H1 (cell line): Measurements from ENCODE around the gene PBX1. TPM values are rescaled to one million over a fixed set of nuclear protein-coding genes. Genes with fewer than 3 reads are reported as not detected.

Source experiments
- EZH2 ChIP-seq: fragments of 200-600 bp; sonication (generic); IDR thresholded peaks from 2 replicates; pipeline ENCODE4 v1.7.1; 2012; ENCODE audit warnings: low read depth, mild to moderate bottlenecking, moderate library complexity, low read length, inconsistent platforms; ENCODE audit not compliant: severe bottlenecking
- FOSL1 ChIP-seq: IDR thresholded peaks from 2 replicates; pipeline ENCODE4 v1.6.1; 2011; ENCODE audit warnings: mild to moderate bottlenecking, low read depth, low read length, moderate library complexity; ENCODE audit not compliant: insufficient read depth
- KDM4A ChIP-seq: IDR thresholded peaks from one replicate; pipeline ENCODE4 v1.7.1; 2012; ENCODE audit warnings: low read depth, mild to moderate bottlenecking, moderate library complexity, low read length, inconsistent platforms; ENCODE audit not compliant: severe bottlenecking
- RNF2 ChIP-seq: fragments of 200-900, 300-1000 bp; sonication (generic); IDR thresholded peaks from 2 replicates; pipeline ENCODE4 v1.7.1; 2016; ENCODE audit warnings: borderline replicate concordance, low read depth, mild to moderate bottlenecking, antibody characterized with exemption, low read length; ENCODE audit not compliant: poor library complexity, severe bottlenecking; ENCODE audit errors: missing control alignments
- TAF1 ChIP-seq: IDR thresholded peaks from 2 replicates; pipeline ENCODE4 v1.6.1; 2011; ENCODE audit warnings: mild to moderate bottlenecking, low read depth, low read length
- YY1 ChIP-seq: IDR thresholded peaks from 2 replicates; pipeline ENCODE4 v1.6.1; 2011; ENCODE audit warnings: low read depth, mild to moderate bottlenecking, low read length
- polyA plus RNA-seq, 7 experiments: library from polyadenylated mRNA; depleted of rRNA in 3 of 7; stranded (reverse) in 5 of 7; unstranded in 2 of 7; fragments of >200 nt in 5 of 7; fragments of 200-250 nt in 2 of 7; gene quantifications; 1 replicate in 5 of 7; 2 replicates in 1 of 7; 4 replicates in 1 of 7; pipeline versions ENCODE4 v1.2.1 to v1.2.3, GENCODE V29; 2011 to 2013; ENCODE audit warnings: missing spikeins in 2 of 7, mixed read lengths in 2 of 7
- total RNA-seq: library from RNA; stranded (reverse); fragmentation: NEBNext Ultra II Directional; extraction: Animal tissue kit (Norgen Biotek cat#: 25700); gene quantifications from 2 replicates; pipeline ENCODE4 v1.2.1, GENCODE V29; 2021
- TF ChIP-seq, protein P1 (sequence below), 3 experiments: IDR thresholded peaks; 1 replicate in 2 of 3; 2 replicates in 1 of 3; pipeline versions ENCODE4 v1.5.1 to v1.6.1; 2011; ENCODE audit warnings: low read length in 3 of 3, mild to moderate bottlenecking in 3 of 3, inconsistent platforms in 2 of 3, low read depth in 1 of 3, moderate library complexity in 1 of 3; ENCODE audit not compliant: insufficient read depth in 1 of 3; ENCODE audit errors: control extremely low read depth in 1 of 3

Gene PBX1
- total and polyA plus RNA-seq, 2 of the 8 experiments (the other 6 are each of a cell fraction or from before 2014, with no cell fraction given), result 87.4 to 124 TPM

DNA sequence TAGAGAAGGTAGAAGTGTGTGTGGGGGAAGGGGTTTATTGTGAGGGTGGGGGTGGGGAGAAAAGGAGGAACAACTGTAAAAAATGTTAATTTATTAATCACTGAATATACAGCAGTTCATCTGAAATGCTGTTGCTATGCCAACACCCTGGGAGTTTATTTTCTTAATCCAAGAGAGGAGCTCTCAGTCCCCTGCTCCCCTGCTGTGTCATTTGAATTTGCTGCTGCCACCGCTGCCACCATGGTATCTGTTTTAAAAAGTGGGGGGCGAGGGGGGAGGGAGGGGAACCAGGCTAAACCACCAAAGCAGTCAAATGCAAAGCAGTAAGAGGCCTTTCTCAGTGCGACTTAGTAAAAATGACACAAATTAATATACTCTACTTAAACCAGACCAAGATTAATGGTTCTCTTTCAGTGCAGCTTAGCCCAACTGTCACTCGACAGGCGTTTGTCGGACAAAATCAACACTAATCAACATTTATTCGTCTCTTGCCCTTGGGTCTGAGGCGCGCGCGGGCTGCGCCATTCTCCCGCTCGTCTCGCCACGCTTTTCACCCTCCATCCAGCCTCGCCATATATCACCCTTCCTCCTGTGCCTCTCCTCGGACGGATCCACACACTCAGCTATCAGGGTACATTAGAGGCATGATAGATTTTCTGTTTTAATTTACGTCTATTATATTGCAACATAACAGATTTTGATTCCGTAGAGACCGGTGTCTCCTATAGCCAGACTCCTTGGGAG, 76.2 kb downstream of the PBX1 start (continued):
- TF ChIP-seq TAF1 (no peak), YY1 (no peak), KDM4A (no peak), EZH2 (no peak), FOSL1 (no peak), RNF2 (no peak)
- TF ChIP-seq, protein P1, sequence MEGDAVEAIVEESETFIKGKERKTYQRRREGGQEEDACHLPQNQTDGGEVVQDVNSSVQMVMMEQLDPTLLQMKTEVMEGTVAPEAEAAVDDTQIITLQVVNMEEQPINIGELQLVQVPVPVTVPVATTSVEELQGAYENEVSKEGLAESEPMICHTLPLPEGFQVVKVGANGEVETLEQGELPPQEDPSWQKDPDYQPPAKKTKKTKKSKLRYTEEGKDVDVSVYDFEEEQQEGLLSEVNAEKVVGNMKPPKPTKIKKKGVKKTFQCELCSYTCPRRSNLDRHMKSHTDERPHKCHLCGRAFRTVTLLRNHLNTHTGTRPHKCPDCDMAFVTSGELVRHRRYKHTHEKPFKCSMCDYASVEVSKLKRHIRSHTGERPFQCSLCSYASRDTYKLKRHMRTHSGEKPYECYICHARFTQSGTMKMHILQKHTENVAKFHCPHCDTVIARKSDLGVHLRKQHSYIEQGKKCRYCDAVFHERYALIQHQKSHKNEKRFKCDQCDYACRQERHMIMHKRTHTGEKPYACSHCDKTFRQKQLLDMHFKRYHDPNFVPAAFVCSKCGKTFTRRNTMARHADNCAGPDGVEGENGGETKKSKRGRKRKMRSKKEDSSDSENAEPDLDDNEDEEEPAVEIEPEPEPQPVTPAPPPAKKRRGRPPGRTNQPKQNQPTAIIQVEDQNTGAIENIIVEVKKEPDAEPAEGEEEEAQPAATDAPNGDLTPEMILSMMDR (IDR thresholded peaks at IDR 0.05; ENCODE audit: control extremely low read depth in 1 of 3, insufficient read depth in 1 of 3, low read depth in 1 of 3, low read length in 3 of 3), result no peak
- TF ChIP-seq, all 59 proteins: peak for 3
